Embryonic facial prominence (tissue), 1 donor: Measurements from ENCODE around the gene RINL.

Source experiments
- DNase-seq: peaks from one replicate; pipeline ENCODE4 v3.0.0-alpha.2; 2016; ENCODE audit errors: extremely low spot score

The RINL gene

GRCh38 chr19:38849147-38849859, 28.8 kb downstream of the RINL start:
- DNase-seq = peak; percentile 93

- no peak for DNase-seq
Observed at GRCh38 chr19:38848299-38849146, 29.6 kb downstream of the RINL start.

GRCh38 chr19:38846097-38846496, 32.0 kb downstream of the RINL start:
- DNase-seq = no peak

GRCh38 chr19:38845374-38846024, 32.6 kb downstream of the RINL start:
- no peak for DNase-seq

GRCh38 chr19:38844093-38844686, 33.9 kb downstream of the RINL start:
- DNase-seq = no peak

GRCh38 chr19:38843175-38843758, 34.8 kb downstream of the RINL start:
- no peak for DNase-seq

GRCh38 chr19:38842439-38843174, 35.5 kb downstream of the RINL start:
- no peak for DNase-seq

- no peak for DNase-seq
Observed at GRCh38 chr19:38841787-38842438, 36.2 kb downstream of the RINL start.

- no peak for DNase-seq
Observed at GRCh38 chr19:38841180-38841766, 36.8 kb downstream of the RINL start.

- DNase-seq = no peak
Observed at GRCh38 chr19:38840583-38840968, 37.5 kb downstream of the RINL start.

- no peak for DNase-seq
Observed at GRCh38 chr19:38839816-38840582, 38.1 kb downstream of the RINL start.

GRCh38 chr19:38838986-38839761, 38.9 kb downstream of the RINL start:
- DNase-seq = no peak

GRCh38 chr19:38838208-38838985, 39.7 kb downstream of the RINL start:
- no peak for DNase-seq

GRCh38 chr19:38837656-38838121, 40.4 kb downstream of the RINL start:
- DNase-seq = no peak

GRCh38 chr19:38836983-38837626, 41.0 kb downstream of the RINL start:
- no peak for DNase-seq

GRCh38 chr19:38836159-38836982, 41.7 kb downstream of the RINL start:
- DNase-seq = no peak
